Measurements from ENCODE around the gene COMTD1.

DNA sequence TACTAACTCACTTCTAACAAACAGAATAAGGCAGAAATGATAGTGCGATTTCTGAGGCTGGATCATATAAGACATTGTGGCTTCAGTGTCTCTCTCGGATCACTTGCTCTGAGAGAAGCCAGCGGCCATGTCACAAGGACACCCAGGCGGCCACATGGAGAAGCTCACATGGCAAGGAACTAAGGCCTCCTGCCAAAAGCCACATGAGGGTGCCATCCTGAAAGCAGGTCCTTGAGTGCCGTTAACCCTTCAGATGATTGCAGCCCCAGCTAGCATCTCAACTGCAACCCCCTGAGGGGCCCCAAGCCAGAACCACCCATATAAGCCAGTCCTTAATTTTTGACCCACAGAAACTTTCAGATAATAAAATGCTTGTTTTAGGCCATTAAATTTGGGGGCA is 32.0 kb downstream of the COMTD1 start:
- TF ChIP-seq, protein P1, sequence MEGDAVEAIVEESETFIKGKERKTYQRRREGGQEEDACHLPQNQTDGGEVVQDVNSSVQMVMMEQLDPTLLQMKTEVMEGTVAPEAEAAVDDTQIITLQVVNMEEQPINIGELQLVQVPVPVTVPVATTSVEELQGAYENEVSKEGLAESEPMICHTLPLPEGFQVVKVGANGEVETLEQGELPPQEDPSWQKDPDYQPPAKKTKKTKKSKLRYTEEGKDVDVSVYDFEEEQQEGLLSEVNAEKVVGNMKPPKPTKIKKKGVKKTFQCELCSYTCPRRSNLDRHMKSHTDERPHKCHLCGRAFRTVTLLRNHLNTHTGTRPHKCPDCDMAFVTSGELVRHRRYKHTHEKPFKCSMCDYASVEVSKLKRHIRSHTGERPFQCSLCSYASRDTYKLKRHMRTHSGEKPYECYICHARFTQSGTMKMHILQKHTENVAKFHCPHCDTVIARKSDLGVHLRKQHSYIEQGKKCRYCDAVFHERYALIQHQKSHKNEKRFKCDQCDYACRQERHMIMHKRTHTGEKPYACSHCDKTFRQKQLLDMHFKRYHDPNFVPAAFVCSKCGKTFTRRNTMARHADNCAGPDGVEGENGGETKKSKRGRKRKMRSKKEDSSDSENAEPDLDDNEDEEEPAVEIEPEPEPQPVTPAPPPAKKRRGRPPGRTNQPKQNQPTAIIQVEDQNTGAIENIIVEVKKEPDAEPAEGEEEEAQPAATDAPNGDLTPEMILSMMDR (IDR thresholded peaks at IDR 0.05; ENCODE audit: low read length), result no peak
- TF ChIP-seq EZH2 (IDR thresholded peaks at IDR 0.05; ENCODE audit: borderline replicate concordance, low read length), result no peak
